HL-60 (cell line): ENCODE data around the gene NUTM2F.

Experiments used
- CTCF ChIP-seq: IDR thresholded peaks from one replicate; pipeline ENCODE4 v1.5.1; 2011; ENCODE audit warnings: low read length, control low read depth, inconsistent platforms; ENCODE audit not compliant: insufficient read depth
- GABPA ChIP-seq: IDR thresholded peaks from 2 replicates; pipeline ENCODE4 v1.6.1; 2012; ENCODE audit warnings: low read depth
- POLR2AphosphoS5 ChIP-seq: IDR thresholded peaks from 2 replicates; pipeline ENCODE4 v1.6.1; 2012; ENCODE audit warnings: low read depth
- SPI1 ChIP-seq: IDR thresholded peaks from 2 replicates; pipeline ENCODE4 v1.6.1; 2012; ENCODE audit warnings: low read depth, mild to moderate bottlenecking, borderline replicate concordance
- TF ChIP-seq, protein P1 (sequence below): IDR thresholded peaks from 2 replicates; pipeline ENCODE4 v1.6.1; 2012; ENCODE audit warnings: low read depth; ENCODE audit not compliant: insufficient replicate concordance

- no peak for TF ChIP-seq CTCF
- TF ChIP-seq, protein P1, sequence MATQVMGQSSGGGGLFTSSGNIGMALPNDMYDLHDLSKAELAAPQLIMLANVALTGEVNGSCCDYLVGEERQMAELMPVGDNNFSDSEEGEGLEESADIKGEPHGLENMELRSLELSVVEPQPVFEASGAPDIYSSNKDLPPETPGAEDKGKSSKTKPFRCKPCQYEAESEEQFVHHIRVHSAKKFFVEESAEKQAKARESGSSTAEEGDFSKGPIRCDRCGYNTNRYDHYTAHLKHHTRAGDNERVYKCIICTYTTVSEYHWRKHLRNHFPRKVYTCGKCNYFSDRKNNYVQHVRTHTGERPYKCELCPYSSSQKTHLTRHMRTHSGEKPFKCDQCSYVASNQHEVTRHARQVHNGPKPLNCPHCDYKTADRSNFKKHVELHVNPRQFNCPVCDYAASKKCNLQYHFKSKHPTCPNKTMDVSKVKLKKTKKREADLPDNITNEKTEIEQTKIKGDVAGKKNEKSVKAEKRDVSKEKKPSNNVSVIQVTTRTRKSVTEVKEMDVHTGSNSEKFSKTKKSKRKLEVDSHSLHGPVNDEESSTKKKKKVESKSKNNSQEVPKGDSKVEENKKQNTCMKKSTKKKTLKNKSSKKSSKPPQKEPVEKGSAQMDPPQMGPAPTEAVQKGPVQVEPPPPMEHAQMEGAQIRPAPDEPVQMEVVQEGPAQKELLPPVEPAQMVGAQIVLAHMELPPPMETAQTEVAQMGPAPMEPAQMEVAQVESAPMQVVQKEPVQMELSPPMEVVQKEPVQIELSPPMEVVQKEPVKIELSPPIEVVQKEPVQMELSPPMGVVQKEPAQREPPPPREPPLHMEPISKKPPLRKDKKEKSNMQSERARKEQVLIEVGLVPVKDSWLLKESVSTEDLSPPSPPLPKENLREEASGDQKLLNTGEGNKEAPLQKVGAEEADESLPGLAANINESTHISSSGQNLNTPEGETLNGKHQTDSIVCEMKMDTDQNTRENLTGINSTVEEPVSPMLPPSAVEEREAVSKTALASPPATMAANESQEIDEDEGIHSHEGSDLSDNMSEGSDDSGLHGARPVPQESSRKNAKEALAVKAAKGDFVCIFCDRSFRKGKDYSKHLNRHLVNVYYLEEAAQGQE, result no peak
- no peak for TF ChIP-seq POLR2AphosphoS5
- no peak for TF ChIP-seq SPI1
- no peak for TF ChIP-seq GABPA
Measured at GRCh38 chr9:94303321-94303720, 25.1 kb downstream of the NUTM2F start.
